ENCODE data around the gene SERPINA6.
"Not testable (repeated sequence)": the region's sequence is repeated elsewhere in the genome, so short reads cannot be mapped to it uniquely, and the experiment has no call there.

Gene SERPINA6, protein sequence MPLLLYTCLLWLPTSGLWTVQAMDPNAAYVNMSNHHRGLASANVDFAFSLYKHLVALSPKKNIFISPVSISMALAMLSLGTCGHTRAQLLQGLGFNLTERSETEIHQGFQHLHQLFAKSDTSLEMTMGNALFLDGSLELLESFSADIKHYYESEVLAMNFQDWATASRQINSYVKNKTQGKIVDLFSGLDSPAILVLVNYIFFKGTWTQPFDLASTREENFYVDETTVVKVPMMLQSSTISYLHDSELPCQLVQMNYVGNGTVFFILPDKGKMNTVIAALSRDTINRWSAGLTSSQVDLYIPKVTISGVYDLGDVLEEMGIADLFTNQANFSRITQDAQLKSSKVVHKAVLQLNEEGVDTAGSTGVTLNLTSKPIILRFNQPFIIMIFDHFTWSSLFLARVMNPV
- long read RNA-seq, donor 1: 0 reads
- long read RNA-seq, donor 2, partial matches to known transcripts: 0 of 1 reads
- long read RNA-seq, donor 2, other reads (novel, unspliced or antisense): 0 of 1 reads
- long read RNA-seq, donor 3: 0 reads
- long read RNA-seq, donor 4: 0 reads
- long read RNA-seq, donor 5, transcript SERPINA6-201 (5 exons, 1,534 nt): major isoform, 5 of 5 reads
- long read RNA-seq, donor 5, partial matches to known transcripts: 0 of 5 reads
- long read RNA-seq, donor 5, other reads (novel, unspliced or antisense): 0 of 5 reads
- long read RNA-seq, donor 6, partial matches to known transcripts: 0 of 1 reads
- long read RNA-seq, donor 6, other reads (novel, unspliced or antisense): 0 of 1 reads
- long read RNA-seq, donor 7: 0 reads
- long read RNA-seq, donor 8, partial matches to known transcripts: 0 of 4 reads
- long read RNA-seq, donor 8, other reads (novel, unspliced or antisense): 0 of 4 reads

DNA sequence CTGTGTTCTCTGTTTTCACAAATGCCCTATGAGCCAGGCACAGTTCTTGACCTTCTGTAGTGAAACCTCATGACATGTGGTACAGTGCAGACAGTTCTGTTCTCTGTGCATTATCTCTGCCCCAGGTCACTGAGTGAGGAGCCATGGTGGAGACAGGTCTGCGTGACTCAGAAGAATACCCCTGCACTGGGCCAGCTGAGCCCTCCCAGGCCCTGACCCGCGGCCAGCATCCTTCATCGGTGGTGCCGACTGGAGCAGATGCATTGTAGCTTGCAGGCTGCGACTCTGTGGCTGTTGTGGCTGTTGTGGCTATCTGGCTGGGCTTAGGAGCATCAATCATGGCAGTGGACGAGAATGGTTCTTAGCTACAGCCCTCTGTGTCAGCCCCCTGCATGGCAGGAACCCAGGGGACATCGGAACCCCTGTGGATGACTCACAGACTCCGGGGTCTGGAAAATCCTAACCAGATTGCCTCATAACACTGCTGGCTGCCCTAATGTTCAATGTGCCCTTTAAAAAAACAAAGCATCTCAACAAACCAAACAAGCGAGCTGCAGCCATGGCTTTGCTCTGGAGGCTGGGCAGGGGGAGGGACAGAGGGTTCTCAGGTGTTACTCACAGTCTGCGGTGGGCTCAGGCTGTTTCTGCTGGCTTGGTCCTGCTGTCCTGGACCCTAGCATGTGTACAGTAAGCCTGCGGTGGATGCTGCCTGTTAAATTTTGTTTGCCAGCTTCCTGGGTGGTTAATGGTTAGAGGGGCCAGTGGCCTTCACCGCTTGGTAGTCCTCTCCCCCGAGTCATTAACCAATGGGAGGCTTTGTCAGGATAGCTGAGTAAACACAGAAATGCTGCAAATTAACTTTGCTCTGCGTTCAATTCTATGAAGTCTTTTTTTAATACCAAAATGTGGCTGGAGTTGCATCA, at the start of gene SERPINA6:
Gene SERPINA6 (minus strand): TSS at position 689 of the 923 bp plus-strand sequence. CDS start 8,688 bp downstream, outside the sequence.
- DNase-seq: no peak

DNA sequence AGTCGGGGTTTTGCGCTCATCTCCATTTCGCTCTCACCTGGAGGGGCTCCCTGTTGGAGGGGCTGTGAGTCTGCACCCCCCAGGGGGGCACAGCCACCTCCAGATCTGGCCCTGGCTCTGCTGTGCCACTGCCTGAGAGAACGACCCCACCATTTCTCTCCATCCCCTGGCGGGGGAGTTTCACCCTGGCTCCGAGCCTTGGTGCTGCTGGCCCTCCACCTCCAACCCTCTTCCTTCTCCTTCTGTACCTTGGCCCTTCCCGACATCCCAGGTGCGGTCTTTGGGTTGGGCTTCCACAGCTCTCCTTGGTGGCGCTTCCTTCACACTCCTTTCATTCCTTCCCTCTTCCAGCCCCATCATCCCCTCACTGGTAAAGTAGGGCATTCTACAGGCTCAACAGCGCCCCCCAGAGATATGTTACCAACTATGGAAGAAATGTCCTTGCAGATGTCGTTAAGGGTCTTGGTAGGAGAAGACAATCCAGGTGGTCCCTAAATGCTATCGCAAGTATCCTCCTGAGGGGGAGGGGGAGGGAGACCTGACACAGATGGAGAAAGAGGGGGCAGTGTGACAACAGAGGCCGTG, 49.0 kb upstream of the SERPINA6 start:
- no peak for DNase-seq

DNA sequence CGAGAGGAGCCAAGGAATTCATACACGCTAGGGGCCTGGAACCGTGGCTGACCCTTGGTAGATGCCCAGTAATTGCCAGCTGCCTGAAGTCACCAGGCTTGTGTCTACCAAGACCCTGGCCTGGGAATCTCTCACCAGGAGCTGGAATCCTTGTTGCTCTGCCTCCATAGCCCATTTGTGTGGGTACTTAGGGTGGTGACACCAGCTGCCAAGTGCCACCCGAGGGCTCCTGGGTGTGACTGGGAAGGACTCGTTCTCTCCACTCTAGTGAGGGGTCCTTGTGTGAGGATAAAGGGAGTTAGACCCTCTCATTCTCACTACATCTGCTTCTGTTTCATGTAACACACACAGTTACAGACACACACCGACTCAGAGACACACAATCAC, 47.4 kb upstream of the SERPINA6 start:
- no peak for DNase-seq

DNA sequence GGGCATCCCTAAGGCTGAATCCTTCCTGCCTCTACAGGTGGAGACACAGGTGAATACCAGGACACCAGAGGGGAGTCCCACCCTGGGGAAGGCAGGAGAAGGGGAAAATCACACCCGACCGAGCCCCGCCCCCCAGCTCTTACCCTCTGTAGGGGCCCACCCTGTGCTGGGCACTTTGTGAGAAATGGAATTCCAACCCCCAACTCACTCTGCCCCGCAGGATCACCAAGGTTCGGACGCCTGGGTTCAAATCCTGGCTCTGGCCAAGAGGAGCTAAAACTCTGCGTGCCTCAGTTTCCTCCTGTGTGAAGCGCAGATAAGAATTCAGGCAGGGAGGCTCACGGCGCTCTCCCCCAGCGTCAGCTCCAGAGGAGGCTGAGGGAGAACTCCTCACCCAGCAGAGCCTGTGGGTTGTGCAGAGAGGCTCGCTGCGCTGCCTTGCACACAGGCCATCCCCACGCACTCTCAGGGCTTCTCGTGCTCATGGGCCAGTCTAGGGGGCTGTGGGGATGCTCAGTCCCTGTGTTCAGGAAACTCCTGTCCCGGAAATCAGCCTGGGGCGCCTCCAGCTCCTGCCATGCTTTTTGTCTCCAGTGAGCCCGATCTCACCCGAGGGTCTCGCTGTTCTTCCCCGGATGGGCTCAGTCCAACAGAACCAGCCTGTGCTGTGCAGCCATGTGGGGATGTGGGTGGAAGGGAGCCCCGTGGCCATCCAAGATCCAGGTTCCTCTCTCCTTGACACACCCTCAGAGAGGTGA, 46.8 kb upstream of the SERPINA6 start:
- DNase-seq: not testable (repeated sequence)

DNA sequence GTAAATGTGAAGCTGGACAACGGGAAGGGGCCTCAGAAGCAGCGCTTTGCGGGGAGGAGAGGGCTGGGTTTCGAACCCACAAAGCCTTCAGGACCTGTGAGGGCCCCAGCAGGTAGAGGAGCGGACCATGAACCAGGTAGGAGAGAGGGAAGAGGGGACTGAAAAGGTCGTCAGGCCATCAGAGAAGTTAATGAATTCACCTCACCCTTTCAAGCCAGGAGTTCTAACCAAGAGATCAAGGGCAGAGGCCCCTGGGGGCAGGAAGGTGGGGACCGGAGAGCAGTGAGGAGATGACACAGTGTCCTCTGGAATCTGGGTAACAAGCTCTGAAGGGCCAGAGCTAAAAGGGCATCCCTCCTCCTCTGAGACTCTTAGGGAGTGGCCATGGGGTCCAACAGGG, 45.8 kb upstream of the SERPINA6 start:
- no peak for DNase-seq

DNA sequence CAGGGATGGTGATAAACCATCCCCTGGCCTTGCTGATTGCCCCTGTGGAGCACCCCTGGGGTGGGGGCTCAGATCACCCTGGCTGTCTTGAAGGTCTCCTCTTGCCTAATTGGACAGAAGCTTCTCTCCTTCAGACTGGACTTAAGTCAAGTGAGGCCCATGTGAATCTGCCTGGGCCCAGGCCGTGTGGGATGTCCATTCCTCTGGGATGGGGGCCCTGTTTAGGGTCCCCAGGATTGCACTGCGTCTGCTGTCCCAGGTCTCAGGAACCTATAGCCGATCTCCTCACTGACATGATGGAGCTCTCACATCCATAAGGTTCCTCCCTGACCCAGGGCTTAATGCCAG, 45.1 kb upstream of the SERPINA6 start:
- no peak for DNase-seq

DNA sequence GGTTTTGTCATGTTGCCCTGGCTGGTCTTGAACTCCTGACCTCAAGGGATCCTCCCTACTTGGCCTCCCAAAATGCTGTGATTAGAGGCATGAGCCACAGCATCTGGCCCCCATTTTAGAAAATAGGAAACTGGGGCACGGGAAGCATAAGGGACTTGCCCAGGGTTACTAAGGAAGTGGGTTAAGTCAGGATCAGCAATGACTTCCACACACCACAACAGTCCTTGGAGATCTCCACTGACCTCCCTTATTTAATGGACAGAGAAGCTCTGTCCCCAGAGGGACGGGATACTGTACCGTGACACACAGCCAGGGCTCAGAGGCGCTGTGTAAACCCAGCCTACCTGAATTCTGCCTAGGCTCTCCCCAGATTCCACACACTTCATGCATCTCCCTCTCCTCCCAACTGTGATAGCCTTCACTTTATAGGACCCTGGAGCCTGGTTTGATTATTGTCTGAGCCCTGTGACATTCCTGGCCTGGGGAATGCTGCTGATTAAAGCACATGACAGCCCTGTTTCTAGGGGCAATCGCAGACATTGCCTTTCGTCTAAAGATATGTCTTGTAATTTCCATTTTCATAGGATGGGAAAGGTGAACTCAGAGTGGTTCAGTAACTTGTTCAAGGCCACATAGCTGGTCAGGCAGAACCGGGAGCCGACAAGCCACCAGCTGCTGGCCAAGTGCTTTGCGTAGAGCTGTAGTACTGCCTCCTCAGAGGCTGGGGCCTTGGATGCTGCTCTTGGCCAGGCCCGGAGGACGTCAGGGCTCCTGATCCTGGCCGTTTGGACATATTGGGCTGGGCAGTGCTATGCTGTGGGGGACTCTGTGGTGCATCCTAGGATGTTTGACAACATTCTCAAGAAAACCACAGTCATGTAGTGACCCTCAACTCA, 44.5 kb upstream of the SERPINA6 start:
- DNase-seq: no peak

DNA sequence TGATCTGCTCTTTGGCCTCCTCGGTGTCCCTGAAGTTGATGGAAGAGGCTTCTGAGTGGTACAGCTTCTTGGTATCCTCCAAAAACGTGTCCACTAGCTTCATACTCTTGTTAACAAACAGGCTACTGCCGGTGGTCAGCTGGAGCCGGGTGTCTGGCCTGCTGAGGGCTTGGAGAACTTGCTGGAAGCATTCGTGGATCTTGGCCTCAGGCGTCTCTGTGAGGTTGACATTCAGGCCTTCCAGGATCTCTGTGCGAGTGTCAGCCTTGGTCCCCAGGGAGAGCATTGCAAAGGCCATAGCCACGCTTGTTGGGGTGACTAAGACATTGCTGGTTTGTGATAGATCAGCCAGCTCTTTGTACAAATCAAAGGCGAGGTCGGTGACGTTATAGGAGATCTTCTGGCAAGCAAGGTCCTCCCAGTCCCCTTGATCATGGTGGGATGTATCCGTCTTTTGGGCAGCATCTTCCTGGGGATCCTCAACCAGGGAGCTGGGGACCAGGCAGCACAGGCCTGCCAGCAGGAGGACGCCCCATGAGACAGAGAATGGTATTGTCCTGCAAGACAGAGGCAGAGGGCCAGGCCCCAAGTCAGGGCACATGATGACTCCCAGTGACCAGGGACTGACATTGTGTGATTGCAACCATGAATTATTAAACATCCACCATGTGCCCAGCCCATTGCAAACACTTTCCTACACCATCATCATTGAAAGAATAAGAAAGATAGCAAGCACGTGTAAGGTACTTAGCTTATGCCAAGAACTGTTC, 43.2 kb upstream of the SERPINA6 start, which contains the start of gene SERPINA2:
Gene SERPINA2 (minus strand): TSS at position 553 of the 770 bp plus-strand sequence.
- DNase-seq: no peak

DNA sequence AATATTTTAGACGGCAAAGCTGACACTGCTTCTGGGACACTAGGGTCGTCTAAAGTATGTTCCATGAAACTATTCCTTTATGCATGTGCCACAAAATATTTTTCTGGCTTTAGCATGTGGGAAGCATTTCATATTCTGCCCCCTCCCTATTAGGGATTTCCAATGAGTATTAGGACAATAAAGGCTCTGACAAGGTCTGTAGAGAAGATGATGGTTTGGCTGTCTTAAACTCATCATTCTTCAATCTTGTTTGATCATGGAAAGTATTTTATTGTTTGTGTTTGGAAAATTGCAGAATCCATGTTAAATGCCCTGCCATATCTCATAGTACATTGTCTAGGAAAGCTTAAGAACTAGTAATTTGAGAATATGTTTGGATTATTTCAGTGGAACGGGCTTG, 42.5 kb upstream of the SERPINA6 start:
- DNase-seq: no peak

DNA sequence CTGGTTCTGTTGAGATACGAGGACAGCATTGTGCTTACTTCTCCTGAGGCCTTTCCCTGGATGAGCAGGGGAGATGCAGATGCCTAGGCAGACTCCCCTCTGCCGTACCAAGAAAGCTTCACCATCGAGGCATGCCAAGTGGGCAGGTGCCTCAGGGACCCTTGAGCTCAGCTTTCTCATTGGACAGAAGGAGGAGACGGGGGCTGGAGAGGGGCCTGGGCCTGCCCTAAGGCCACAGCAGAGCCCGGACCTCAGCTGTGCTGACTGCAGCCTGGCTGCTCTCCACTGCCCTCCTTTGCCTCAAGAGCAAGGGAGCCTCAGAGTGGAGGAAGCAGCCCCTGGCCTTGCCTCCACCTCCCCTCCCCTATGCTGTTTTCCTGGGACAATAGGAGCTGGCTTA, 41.8 kb upstream of the SERPINA6 start:
- DNase-seq: no peak

DNA sequence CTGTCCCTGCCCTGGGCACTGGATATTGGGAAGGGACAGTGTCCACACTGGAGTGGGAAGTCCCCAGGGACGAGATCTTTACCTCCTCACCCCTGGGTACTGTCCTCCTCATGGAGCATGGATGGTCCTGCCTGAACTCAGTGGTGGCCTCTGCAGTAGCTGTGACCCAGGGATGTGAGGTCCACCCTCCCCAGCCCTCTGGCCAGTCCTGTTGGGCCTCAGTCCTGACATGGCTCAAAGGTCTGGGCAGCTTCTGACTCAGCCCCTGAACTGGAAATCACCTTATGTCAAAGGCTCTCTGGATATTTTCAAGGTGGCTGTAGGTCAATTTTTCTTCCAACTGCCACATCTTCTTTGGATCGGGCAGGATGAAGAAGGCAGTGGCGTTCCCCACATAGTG, 40.9 kb upstream of the SERPINA6 start:
- no peak for DNase-seq

DNA sequence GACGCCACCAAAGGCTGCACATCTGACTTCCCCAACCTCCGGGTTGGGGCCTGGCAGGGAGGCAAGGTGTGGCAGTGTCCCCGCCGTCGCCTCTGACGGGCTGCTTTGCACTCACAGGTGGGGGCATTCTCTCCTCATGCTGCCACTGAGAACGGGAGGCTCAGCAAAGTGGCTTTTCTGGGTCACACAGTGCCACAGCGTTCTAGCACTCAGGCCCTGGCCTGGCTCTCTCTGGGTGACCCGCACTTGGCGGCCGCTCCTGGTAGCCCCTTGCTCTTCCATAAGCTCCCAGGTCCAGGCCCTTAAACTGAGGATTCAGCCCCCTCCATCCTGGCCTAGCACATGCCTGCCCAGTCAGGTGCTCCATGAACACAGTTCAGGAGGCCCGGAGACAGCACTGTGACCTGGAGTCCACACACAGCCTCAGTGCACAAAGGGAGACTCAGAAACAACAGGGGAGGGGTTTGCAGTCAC, 40.1 kb upstream of the SERPINA6 start:
- DNase-seq: no peak

DNA sequence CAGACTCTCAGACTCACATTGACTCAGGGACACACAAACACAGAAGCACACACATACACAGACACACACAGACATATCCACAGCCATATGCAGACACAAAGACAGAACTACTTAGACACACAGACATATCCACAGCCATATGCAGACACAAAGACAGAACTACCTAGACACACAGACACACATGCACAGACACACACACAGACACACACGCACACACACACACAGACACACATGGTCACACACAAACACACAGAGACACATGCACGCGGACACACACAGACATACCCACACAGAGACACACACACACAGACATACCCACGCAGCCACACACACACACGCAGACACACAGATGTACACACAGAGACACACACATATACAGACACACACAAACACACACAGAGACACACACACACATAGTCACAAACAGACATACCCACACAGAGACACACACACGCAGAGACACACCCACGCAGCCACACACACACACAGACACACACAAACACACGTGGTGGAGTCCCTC, 39.5 kb upstream of the SERPINA6 start:
- no peak for DNase-seq

DNA sequence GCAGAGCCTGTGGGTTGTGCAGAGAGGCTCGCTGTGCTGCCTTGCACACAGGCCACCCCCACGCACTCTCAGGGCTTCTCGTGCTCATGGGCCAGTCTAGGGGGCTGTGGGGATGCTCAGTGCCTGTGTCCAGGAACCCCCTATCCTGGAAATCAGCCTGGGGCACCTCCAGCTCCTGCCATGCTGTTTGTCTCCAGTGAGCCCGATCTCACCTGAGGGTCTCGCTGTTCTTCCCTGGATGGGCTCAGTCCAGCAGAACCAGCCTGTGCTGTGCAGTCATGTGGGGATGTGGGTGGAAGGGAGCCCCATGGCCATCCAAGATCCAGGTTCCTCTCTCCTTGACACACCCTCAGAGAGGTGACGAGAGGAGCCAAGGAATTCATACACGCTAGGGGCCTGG, 38.5 kb upstream of the SERPINA6 start:
- no peak for DNase-seq

DNA sequence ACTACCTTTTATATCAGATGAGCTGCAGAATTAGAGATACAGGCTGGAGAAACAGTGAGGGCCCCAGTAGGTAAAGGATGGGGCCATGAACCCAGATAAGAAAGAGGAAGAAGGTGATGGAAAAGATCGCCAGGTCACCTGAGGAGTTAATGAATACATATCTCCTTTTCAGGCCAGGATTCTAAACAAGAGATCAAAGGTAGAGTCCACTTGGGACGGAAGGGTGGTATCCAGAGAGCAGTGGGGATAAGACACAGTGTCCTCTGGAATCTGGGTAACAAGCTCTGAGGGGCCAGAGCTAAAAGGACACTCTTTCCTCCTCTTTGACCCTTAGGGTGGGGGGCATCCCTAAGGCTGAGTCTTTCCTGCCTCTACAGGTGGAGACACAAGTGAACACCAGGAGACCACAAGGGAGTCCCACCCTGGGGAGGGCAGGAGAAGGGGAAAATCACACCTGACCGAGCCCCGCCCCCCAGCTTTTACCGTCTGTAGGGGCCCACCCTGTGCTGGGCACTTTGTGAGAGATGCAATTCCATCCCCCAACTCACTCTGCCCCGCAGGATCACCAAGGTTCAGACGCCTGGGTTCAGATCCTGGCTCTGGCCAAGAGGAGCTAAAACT, 37.9 kb upstream of the SERPINA6 start:
- no peak for DNase-seq

DNA sequence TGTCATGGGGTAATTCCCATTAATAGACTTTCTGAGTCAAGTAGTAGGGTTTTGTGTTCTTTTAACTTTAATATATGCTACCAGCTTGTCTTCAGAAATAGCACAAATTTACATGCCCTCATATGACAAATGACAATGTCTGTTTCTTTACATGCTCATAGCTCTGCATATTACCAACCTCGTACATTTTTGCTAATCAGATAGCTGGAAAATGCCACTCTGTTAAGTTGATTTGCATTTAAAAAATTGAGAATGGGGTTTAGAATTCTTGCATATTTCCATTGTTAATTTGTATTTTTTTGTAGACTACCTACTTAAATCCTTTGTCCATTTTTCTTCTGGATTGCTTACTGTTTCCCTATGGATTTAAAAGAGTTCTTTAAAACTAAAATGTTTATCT, 34.0 kb upstream of the SERPINA6 start:
- no peak for DNase-seq

DNA sequence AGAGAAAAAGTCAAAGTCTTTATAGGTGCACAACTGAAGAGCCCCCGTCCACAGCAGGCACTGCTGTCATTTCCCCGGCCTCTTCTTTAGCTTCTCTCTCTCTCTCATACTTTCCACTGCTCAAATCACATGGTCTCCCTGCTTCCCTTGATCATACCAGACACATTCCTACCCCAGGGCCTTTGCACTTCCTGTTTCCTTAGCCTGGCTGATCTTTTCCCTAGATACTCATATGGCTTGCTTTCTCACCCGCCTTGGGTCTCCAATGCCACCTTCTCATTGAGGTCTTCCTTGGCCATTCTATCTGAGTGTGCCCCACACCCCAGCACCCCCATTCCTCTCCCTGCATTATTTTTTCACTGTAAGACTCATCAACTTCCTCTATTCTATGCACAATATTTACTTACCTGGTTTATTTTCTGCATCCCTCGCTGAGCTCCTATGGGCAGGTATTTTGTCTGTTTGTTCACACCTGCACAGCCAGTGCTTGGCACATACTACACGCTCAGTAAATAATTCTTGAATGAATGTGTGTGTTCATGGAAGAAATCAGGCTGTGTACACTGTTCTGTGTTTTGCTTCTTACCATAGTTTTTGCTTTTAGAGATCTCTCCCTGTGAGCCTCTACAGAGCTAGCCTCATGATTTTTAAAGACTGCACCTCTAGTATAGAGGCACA, 33.4 kb upstream of the SERPINA6 start:
- no peak for DNase-seq
